Measurements from ENCODE around the gene TMEM254.
"Not testable (repeated sequence)": the region's sequence is repeated elsewhere in the genome, so short reads cannot be mapped to it uniquely, and the experiment has no call there.

GRCh38 chr10:80035430-80035829, 43.0 kb upstream of the TMEM254 start:
- not testable (repeated sequence) for TF ChIP-seq POLR2A, CTCF (IDR thresholded peaks at IDR 0.05)
